Body of pancreas (tissue), 4 donors: ENCODE results near the gene R3HDM4. TPM values are rescaled to one million over a fixed set of nuclear protein-coding genes. Genes with fewer than 3 reads are reported as not detected.

ENCODE experiments used
- ATAC-seq: fragments of 150-250 bp; one replicate; pipeline ENCODE4 v1.9.1; 2016
- DNase-seq, 4 donors: peaks; one replicate each; pipeline ENCODE4 v3.0.0-alpha.2; 2019
- H3K27ac ChIP-seq, 4 donors: fragments of 200-600 bp; sonication (generic); 1 replicate in 3 of 4; 2 replicates in 1 of 4; pipeline versions ENCODE4 v1.5.1 to v1.6.1; 2016 to 2019; ENCODE audit warnings: mild to moderate bottlenecking in 1 of 4, mixed read lengths in 1 of 4, moderate library complexity in 1 of 4
- H3K27me3 ChIP-seq, 2 donors: fragments of 200-600 bp; sonication (generic); one replicate each; pipeline ENCODE4 v1.6.0; 2016; ENCODE audit warnings: mild to moderate bottlenecking in 1 of 2
- H3K36me3 ChIP-seq, 2 donors: fragments of 200-600 bp; sonication (generic); replicated peaks in 1 of 2; 2 replicates each; pipeline ENCODE4 v1.5.1; 2016; ENCODE audit warnings: low read depth in 2 of 2; ENCODE audit not compliant: insufficient read depth in 1 of 2
- H3K4me1 ChIP-seq: fragments of 200-600 bp; sonication (generic); one replicate; pipeline ENCODE4 v1.6.0; 2016
- H3K4me3 ChIP-seq, 2 donors: fragments of 200-600 bp; sonication (generic); 1 replicate in 1 of 2; 2 replicates in 1 of 2; pipeline ENCODE4 v1.5.1; 2016 to 2019
- H3K9me3 ChIP-seq, 3 donors: fragments of 200-600 bp; sonication (generic); 1 replicate in 2 of 3; 2 replicates in 1 of 3; pipeline ENCODE4 v1.5.1; 2016
- POLR2A ChIP-seq, 3 donors: fragments of 450-650 bp; IDR thresholded peaks; one replicate each; pipeline ENCODE4 v1.6.1; 2016; ENCODE audit warnings: antibody characterized with exemption in 3 of 3, mild to moderate bottlenecking in 2 of 3
- WGBS, 2 donors: methylation state at CpG; one replicate each; pipeline ENCODE4 v1.1.5; 2017; 5-methylcytosine and 5-hydroxymethylcytosine counted together
- intact Hi-C: fragments of 100-400 bp; cut with DNase I; formaldehyde crosslinking; loops from one replicate; pipeline ENCODE4 v1.15.1; 2023
- total RNA-seq, 2 donors: library from RNA; depleted of rRNA; stranded (reverse); fragments of >200 nt; gene quantifications; one replicate each; pipeline ENCODE4 v1.1.0, GENCODE V29; 2016
- TF ChIP-seq, protein P1 (sequence below), 7 experiments: fragments of 450-650 bp in 4 of 7; fragments of 200-600 bp in 3 of 7; sonication (generic) in 3 of 7; IDR thresholded peaks; one replicate each; pipeline ENCODE4 v1.5.1; 2016 to 2019; ENCODE audit warnings: antibody characterized with exemption in 7 of 7

The R3HDM4 gene
- total RNA-seq, 2 donors from 2014 or later = 11.2 to 34.0 TPM

- H3K27ac ChIP-seq = no peak overlapping the region
- peaks cover 3% of the 10 kb centered on the region for H3K4me1 ChIP-seq
- no peak for TF ChIP-seq POLR2A (IDR thresholded peaks at IDR 0.05)
- TF ChIP-seq, protein P1, sequence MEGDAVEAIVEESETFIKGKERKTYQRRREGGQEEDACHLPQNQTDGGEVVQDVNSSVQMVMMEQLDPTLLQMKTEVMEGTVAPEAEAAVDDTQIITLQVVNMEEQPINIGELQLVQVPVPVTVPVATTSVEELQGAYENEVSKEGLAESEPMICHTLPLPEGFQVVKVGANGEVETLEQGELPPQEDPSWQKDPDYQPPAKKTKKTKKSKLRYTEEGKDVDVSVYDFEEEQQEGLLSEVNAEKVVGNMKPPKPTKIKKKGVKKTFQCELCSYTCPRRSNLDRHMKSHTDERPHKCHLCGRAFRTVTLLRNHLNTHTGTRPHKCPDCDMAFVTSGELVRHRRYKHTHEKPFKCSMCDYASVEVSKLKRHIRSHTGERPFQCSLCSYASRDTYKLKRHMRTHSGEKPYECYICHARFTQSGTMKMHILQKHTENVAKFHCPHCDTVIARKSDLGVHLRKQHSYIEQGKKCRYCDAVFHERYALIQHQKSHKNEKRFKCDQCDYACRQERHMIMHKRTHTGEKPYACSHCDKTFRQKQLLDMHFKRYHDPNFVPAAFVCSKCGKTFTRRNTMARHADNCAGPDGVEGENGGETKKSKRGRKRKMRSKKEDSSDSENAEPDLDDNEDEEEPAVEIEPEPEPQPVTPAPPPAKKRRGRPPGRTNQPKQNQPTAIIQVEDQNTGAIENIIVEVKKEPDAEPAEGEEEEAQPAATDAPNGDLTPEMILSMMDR (IDR thresholded peaks at IDR 0.05) = no peak
- H3K4me3 ChIP-seq = no peak overlapping the region
- 79 to 91% methylated on average over 14 to 17 of the region's 18 CpGs for WGBS, 2 donors
- ATAC-seq (no peak), DNase-seq (no peak)
- no peaks in the 10 kb centered on the region for H3K9me3 ChIP-seq
- H3K36me3 ChIP-seq = peaks cover 2% of the 10 kb centered on the region in 2 donors
- intact Hi-C loops = no loop called here
- H3K27me3 ChIP-seq = no peaks in the 10 kb centered on the region
Observed at GRCh38 chr19:876089-876488, 36.9 kb downstream of the R3HDM4 start.

- ATAC-seq (no peak), DNase-seq (no peak)
- no peaks in the 10 kb centered on the region for H3K9me3 ChIP-seq
- peaks cover 3% of the 10 kb centered on the region for H3K4me1 ChIP-seq
- no peak overlapping the region for H3K27ac ChIP-seq
- H3K4me3 ChIP-seq = no peak overlapping the region
- WGBS, 2 donors = 91 to 92% methylated on average over 18 to 19 of the region's 28 CpGs
- H3K27me3 ChIP-seq = no peaks in the 10 kb centered on the region
- no peak for TF ChIP-seq POLR2A (IDR thresholded peaks at IDR 0.05)
- intact Hi-C loops = no loop called here
- H3K36me3 ChIP-seq = peaks cover 2 to 4% of the 10 kb centered on the region in 2 donors
Observed at GRCh38 chr19:875265-875879, 37.6 kb downstream of the R3HDM4 start.

DNA sequence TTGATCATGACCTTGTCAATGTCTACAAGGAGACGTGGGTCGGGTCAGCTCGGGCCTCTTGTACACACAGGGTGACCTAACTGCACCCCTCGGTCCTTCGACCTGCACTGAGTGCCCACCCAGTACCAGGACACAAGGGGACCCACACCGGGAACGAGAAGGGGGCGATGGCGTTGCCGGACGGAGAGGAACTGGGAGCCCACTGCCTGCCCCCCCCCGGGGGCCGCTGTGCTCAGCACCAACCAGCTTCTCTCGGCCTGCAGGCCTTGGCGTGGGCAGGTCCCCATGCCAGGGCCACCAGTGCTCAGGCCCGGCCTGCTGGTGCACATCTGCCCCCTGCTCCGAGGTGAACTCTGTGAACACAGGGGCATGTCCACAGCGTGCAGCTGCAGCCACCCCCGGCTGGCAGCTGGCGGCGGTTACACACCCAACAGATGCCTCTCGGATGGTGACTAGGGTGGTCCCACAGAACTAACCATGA, 39.4 kb downstream of the R3HDM4 start:
- DNase-seq (no peak), ATAC-seq (no peak)
- H3K27me3 ChIP-seq = no peaks in the 10 kb centered on the region
- peaks cover 2 to 8% of the 10 kb centered on the region in 2 donors for H3K36me3 ChIP-seq
- intact Hi-C loops = no loop called here
- H3K4me1 ChIP-seq = peaks cover 3% of the 10 kb centered on the region
- 94% methylated on average over 19 of the region's 22 CpGs; no CpG with 5 or more reads in 1 of the 2 donors for WGBS, 2 donors
- TF ChIP-seq POLR2A (IDR thresholded peaks at IDR 0.05) = no peak
- TF ChIP-seq, protein P1 (IDR thresholded peaks at IDR 0.05) = no peak
- H3K9me3 ChIP-seq = no peaks in the 10 kb centered on the region
- no peak overlapping the region for H3K27ac ChIP-seq
- no peak overlapping the region for H3K4me3 ChIP-seq

DNA sequence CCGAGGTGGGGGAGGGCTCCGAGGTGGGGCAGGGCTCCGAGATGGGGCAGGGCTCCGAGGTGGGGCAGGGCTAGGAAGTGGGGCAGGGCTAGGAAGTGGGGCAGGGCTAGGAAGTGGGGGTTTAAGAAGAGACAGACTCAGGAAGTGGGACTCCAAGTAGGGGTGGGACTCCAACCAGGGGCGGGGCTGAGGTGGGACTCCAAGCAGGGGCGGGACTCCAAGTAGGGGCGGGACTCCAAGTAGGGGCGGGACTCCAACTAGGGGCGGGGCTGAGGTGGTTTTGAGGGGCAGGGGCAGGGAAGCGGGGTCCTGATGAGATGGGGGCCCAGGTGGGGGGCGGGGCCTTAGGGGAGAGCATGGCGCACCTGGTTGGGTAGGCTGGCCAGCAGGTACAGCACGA, 39.9 kb downstream of the R3HDM4 start:
- intact Hi-C loops = no loop called here
- Histone ChIP-seq H3K4me3 (no peak overlapping the region), H3K27ac (no peak overlapping the region), H3K27me3 (no peaks in the 10 kb centered on the region), H3K4me1 (peaks cover 3% of the 10 kb centered on the region), H3K36me3 (peaks cover 3 to 8% of the 10 kb centered on the region in 2 donors), H3K9me3 (no peaks in the 10 kb centered on the region)
- no peak for TF ChIP-seq POLR2A (IDR thresholded peaks at IDR 0.05)
- TF ChIP-seq, protein P1 (IDR thresholded peaks at IDR 0.05) = no peak
- WGBS, 2 donors = 84 to 95% methylated on average over 2 to 8 of the region's 13 CpGs
- DNase-seq (no peak), ATAC-seq (no peak)

DNA sequence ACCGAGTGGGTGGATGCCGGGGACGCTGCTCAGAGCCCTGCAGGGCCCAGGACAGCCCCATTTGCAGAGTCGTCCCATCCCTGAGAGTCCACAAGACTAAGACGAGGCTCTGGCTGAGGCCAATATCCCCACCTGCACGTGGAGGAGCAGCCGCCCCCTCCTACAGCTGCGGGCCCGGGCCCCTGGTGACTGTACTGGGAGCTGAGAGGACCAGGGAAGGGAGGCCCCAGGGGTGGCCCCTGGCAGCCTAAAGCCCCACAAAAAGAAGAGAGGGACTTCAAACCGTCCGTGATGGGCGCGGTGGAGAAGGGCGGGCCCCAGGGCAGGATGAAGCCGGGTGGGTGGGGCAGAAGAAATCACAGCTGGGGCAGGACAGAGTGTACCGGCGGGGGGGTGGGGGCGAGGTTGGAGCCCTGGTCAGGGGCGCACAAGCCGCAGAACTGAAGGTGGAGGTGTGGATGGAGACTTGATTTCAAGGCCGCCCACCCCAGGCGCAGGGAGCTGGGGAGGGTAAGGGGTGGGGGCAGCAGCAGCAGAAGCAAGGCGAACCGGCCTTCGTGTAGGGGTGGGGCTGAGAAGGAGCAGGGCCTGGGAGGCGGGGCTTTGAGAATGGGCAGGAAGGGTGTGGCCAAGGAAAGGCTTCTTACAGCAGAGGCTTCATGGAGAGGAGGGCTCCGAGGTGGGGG, 40.6 kb downstream of the R3HDM4 start:
- no peak for TF ChIP-seq POLR2A (IDR thresholded peaks at IDR 0.05)
- TF ChIP-seq, protein P1 (IDR thresholded peaks at IDR 0.05) = no peak
- DNase-seq = peak in 1 of 4 donors; percentile 34
- intact Hi-C loops = no loop called here
- Histone ChIP-seq H3K27me3 (no peaks in the 10 kb centered on the region), H3K27ac (no peak overlapping the region), H3K4me3 (no peak overlapping the region), H3K4me1 (peaks cover 3% of the 10 kb centered on the region), H3K36me3 (peaks cover 4 to 8% of the 10 kb centered on the region in 2 donors), H3K9me3 (no peaks in the 10 kb centered on the region)
- 87 to 88% methylated on average over 25 to 26 of the region's 27 CpGs for WGBS, 2 donors
- no peak for ATAC-seq
